Spinal cord (tissue), 10 donors: ENCODE results near the gene TMEM26. TPM values are rescaled to one million over a fixed set of nuclear protein-coding genes. Genes with fewer than 3 reads are reported as not detected.
"Not testable (repeated sequence)": the region's sequence is repeated elsewhere in the genome, so short reads cannot be mapped to it uniquely, and the experiment has no call there.

Source experiments
- DNase-seq, 6 donors: peaks; one replicate each; pipeline versions ENCODE4 v3.0.0 to v3.0.0-alpha.2; 2013 to 2015; ENCODE audit warnings: low spot score in 6 of 6, low read depth in 4 of 6
- H3K27ac ChIP-seq: one replicate; pipeline ENCODE4 v1.5.1; 2013; ENCODE audit warnings: low read depth, low read length, control low read depth
- H3K27me3 ChIP-seq: one replicate; pipeline ENCODE4 v1.6.1; 2013; ENCODE audit warnings: low read length; ENCODE audit not compliant: control insufficient read depth, insufficient read depth
- H3K36me3 ChIP-seq: one replicate; pipeline ENCODE4 v1.6.1; 2013; ENCODE audit warnings: low read length; ENCODE audit not compliant: control insufficient read depth, insufficient read depth
- H3K4me1 ChIP-seq: one replicate; pipeline ENCODE4 v1.6.1; 2013; ENCODE audit warnings: low read length; ENCODE audit not compliant: control insufficient read depth, insufficient read depth
- H3K4me3 ChIP-seq: one replicate; pipeline ENCODE4 v1.5.1; 2013; ENCODE audit warnings: low read depth, low read length, control low read depth
- H3K9me3 ChIP-seq: one replicate; pipeline ENCODE4 v1.6.1; 2013; ENCODE audit warnings: low read length; ENCODE audit not compliant: control insufficient read depth, insufficient read depth
- WGBS: methylation state at CpG from one replicate; pipeline ENCODE4 v1.1.5; 2013; ENCODE audit warnings: missing lambda C conversion rate; ENCODE audit not compliant: insufficient coverage; 5-methylcytosine and 5-hydroxymethylcytosine counted together
- polyA plus RNA-seq, 2 donors: library from polyadenylated mRNA; unstranded; fragments of 120-200 nt; gene quantifications; one replicate each; pipeline ENCODE4 v1.2.1, GENCODE V29; 2013; ENCODE audit not compliant: insufficient read length in 2 of 2
- total RNA-seq, 2 donors: library from RNA; depleted of rRNA in 1 of 2; stranded (reverse); fragments of 120-200 nt in 1 of 2; fragments of >200 nt in 1 of 2; gene quantifications; one replicate each; pipeline versions ENCODE4 v1.2.3 to v1.2.4, GENCODE V29; 2013 to 2014
- donor health status: healthy.

Gene TMEM26
- total and polyA plus RNA-seq, 4 donors: 1.9 to 6.0 (median 2.4) TPM

DNA sequence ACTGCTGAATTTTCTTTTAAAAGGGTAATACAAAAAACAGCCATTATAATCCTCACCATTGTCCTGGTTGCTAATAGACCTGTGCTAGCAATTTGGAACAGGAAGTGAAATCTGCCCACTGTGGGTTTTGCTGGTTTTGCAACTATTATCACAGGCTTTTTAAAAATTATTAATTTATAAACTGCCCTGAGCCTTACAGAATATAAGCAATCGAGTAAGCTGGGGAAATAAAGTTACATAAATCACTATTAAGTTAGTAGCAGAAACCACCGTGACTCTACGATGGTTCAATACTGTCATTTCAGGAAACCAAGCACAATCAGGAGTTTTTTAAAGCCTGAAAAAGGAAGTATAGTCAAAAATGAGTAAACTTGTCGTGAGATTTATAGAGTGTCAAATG lies 62.3 kb downstream of the TMEM26 start:
- whole genome bisulfite sequencing: 100% methylated on average over 1 of the region's 4 CpGs
- no peaks in the 10 kb centered on the region for H3K4me1 ChIP-seq

DNA sequence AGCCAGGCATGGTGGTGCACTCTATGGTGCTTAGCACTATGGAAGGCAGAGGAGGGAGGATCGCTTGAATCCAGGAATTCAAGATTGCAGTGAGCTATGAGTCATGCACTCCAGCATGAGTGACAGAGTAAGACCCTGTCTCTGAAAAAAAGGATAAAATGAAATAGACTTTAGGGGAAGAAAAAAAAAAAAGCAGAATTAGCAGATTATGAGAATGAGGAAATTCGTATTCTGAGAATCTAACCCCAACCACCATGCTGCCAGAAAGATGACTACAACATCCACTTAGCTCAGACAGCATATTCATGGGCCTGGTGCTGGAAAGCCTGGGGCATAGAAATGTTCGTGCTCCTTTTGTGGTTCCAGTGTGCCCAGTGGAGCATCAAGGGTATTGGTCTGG lies 63.3 kb downstream of the TMEM26 start:
- H3K9me3 ChIP-seq: no peaks in the 10 kb centered on the region
- no peak overlapping the region for H3K27ac ChIP-seq
- DNase-seq: no peak
- 73% methylated on average over 2 of the region's 3 CpGs for WGBS
- H3K27me3 ChIP-seq: no peaks in the 10 kb centered on the region
- H3K4me1 ChIP-seq: no peaks in the 10 kb centered on the region
- no peaks in the 10 kb centered on the region for H3K36me3 ChIP-seq
- H3K4me3 ChIP-seq: no peak overlapping the region

More for the DNA sequence above, 62.3 kb downstream of the TMEM26 start:
- H3K27ac ChIP-seq: no peak overlapping the region
- H3K9me3 ChIP-seq: no peaks in the 10 kb centered on the region
- DNase-seq: no peak
- H3K4me3 ChIP-seq: no peak overlapping the region
- H3K27me3 ChIP-seq: no peaks in the 10 kb centered on the region
- no peaks in the 10 kb centered on the region for H3K36me3 ChIP-seq

DNA sequence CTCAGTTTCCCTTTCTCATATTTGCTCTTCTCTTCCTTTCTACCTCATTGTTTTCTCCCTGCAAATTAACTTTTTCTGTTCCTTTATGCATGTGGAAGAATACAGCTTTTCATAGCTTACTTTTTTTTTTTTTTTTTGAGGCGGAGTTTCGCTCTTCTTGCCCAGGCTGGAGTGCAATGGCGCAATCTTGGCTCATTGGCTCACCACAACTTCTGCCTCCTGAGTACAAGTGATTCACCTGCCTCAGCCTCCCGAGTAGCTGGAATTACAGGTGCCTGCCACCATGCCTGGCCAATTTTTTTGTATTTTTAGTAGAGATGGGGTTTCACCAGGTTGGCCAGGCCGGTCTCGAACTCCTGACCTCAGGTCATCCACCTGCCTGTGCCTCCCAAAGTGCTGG lies 64.2 kb downstream of the TMEM26 start:
- H3K27me3 ChIP-seq, DNase-seq, H3K4me3 ChIP-seq, H3K9me3 ChIP-seq, H3K27ac ChIP-seq, H3K4me1 ChIP-seq, H3K36me3 ChIP-seq: not testable (repeated sequence)
- WGBS: 100% methylated on average over 2 of the region's 6 CpGs

DNA sequence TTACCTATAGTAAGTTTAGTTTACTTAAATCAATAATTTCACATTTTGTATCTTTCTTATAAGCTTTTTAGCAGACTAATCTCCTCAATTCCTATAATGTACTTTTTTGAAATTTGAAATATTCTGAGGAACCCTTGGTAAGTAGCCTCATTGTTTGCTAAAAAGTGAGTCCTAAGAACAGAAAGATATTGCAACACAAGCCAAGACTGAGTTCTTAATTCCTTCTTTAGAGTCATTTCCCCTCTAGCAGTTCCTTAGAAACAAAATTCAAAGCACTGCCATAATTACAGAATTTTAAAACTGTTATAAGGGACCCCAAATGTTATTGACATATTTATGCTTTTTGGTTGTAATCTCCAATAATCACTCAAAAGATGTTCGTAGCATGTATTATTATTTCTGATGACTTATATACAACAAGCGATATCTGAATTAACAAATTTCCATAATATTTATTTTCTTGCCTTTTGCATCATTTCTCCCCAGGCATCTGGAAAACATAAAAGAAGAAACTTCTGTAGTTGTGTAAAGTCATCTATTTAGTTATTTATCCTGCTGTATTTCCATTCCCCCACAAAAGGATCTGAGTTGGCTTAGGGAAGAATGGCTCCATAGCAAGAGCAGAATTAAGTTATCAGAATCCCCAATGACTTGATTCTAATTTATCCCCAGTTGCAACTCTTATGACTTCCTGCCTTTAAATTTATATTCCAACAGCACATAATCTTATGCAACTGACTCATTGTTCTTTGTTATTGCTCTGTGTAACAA lies 67.8 kb downstream of the TMEM26 start:
- no peaks in the 10 kb centered on the region for H3K36me3 ChIP-seq
- no peak for DNase-seq
- no peak overlapping the region for H3K27ac ChIP-seq
- no peaks in the 10 kb centered on the region for H3K9me3 ChIP-seq
- no peaks in the 10 kb centered on the region for H3K27me3 ChIP-seq
- no peaks in the 10 kb centered on the region for H3K4me1 ChIP-seq
- WGBS: no CpG with 5 or more reads among the region's 2 CpGs
- no peak overlapping the region for H3K4me3 ChIP-seq

DNA sequence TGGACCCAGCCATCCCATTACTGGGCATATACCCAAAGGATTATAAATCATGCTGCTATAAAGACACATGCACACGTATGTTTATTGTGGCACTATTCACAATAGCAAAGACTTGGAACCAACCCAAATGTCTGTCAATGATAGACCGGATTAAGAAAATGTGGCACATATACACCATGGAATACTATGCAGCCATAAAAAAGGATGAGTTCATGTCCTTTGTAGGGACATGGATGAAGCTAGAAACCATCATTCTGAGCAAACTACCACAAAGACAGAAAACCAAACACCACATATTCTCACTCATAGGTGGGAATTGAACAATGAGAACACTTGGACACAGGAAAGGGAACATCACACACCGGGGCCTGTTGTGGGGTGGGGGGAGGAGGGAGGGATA lies 72.0 kb downstream of the TMEM26 start:
- not testable (repeated sequence) for H3K27me3 ChIP-seq, H3K9me3 ChIP-seq, H3K4me1 ChIP-seq, DNase-seq, H3K4me3 ChIP-seq, H3K27ac ChIP-seq, H3K36me3 ChIP-seq
- no CpG with 5 or more reads among the region's 3 CpGs for WGBS

DNA sequence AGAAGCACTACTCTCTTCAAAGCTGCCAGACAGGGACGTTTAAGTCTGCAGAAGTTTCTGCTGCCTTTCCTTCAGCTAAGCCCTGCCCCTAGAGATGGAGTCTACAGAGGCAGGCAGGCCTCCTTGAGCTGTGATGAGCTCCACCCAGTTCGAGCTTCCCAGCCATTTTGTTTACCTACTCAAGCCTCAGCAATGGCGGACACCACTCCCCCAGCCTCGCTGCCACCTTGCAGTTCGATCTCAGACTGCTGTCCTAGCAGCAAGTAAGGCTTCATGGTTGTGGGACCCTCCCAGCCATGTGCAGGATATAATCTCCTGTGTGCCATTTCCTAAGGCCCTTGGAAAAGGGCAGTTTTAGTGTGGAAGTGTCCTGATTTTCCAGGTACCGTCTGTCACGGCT lies 74.3 kb downstream of the TMEM26 start:
- 95% methylated on average over 7 of the region's 7 CpGs for WGBS
- no peak overlapping the region for H3K4me3 ChIP-seq
- DNase-seq: no peak
- H3K4me1 ChIP-seq: no peaks in the 10 kb centered on the region
- no peaks in the 10 kb centered on the region for H3K36me3 ChIP-seq
- no peak overlapping the region for H3K27ac ChIP-seq
- peaks cover 2% of the 10 kb centered on the region for H3K9me3 ChIP-seq
- no peaks in the 10 kb centered on the region for H3K27me3 ChIP-seq

DNA sequence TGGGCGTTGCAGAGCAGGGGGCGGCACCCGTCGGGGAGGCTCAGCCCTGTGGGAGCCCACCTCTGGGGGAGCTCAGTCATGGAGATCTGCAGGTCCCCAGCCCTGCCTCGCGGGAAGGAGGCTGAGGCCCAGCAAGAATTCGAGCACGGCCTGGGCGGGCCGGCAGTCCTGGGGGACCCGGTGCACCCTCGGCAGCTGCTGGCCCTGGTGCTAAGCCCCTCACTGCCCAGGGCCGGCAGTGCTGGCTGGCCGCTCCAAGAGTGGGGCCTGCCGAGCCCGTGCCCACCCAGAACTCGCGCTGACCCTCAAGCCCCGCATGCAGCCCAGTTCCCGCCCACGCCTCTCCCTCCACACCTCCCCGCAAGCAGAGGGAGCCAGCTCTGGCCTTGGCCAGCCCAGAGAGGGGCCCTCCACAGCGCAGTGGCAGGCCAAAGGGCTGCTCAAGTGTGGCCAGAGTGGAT lies 76.2 kb downstream of the TMEM26 start:
- Histone ChIP-seq H3K27ac (no peak overlapping the region), H3K4me3 (no peak overlapping the region), H3K9me3 (peaks cover 2% of the 10 kb centered on the region), H3K36me3 (no peaks in the 10 kb centered on the region), H3K4me1 (no peaks in the 10 kb centered on the region), H3K27me3 (no peaks in the 10 kb centered on the region)
- DNase-seq: no peak
- WGBS: 96% methylated on average over 23 of the region's 23 CpGs

DNA sequence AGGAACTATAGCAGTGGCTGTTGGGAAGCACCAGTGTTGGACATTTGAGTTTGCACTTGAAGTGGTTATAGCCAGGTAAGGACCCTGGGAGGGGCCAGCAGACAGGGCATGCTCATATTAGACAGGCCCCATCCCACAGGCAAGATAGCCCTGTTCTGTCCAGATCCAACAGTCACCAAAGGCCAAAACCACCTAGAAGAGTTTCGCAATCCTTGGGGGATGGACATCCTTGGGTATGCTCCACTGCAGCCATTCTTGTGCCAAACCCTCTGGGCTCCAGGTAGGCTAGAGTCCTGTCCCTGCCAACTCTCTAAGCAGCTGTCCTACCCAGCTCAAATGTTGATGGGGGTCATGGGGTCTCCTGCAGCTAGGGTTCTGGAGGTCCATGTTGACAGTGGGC lies 76.8 kb downstream of the TMEM26 start:
- Histone ChIP-seq H3K36me3 (no peaks in the 10 kb centered on the region), H3K4me1 (no peaks in the 10 kb centered on the region), H3K9me3 (peaks cover 2% of the 10 kb centered on the region), H3K27ac (no peak overlapping the region), H3K4me3 (no peak overlapping the region), H3K27me3 (no peaks in the 10 kb centered on the region)
- 100% methylated on average over 1 of the region's 1 CpG for WGBS
- no peak for DNase-seq

DNA sequence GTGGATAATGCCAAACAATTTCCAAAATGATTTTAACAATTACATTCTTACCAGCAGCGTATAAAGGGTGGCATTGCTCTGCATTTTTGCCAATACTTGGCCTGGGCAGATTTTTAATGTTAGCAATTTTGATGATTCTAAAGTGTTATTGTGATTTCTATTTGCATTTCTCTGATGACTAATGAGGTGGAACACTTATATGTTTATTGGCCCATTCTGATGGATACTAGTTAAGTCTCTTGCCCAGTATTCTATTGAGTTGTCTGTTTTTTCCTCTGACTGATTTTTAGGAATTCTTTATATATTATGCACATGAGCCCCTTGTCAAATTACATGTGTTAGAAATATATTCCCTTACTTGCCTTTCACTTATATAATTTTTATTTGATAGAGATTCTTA lies 86.8 kb downstream of the TMEM26 start:
- DNase-seq: no peak
- no peak overlapping the region for H3K4me3 ChIP-seq
- no peaks in the 10 kb centered on the region for H3K9me3 ChIP-seq
- no peaks in the 10 kb centered on the region for H3K4me1 ChIP-seq
- no peaks in the 10 kb centered on the region for H3K36me3 ChIP-seq
- no peaks in the 10 kb centered on the region for H3K27me3 ChIP-seq
- no CpG with 5 or more reads among the region's 1 CpG for WGBS
- H3K27ac ChIP-seq: no peak overlapping the region

DNA sequence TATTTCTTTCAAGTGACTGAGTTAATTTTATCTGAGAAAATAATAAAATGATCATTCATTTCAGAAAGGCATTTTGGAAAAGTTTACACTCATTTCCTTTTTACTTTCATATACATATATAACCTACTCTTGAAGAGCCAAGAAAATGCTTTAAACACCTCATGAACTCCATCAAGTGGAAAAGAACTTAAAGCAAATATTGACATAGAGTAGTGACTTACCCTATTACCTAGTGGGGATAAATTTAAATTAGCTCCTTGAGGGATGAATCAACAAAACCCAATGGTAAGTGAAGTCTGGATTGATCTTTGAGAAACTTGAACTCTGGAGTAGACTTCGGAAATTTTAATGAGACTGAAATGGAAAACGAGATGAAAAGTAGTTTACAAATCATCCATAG lies 88.6 kb downstream of the TMEM26 start:
- H3K4me1 ChIP-seq: no peaks in the 10 kb centered on the region
- 100% methylated on average over 2 of the region's 2 CpGs for WGBS
- no peak overlapping the region for H3K27ac ChIP-seq
- DNase-seq: no peak
- no peaks in the 10 kb centered on the region for H3K36me3 ChIP-seq
- no peak overlapping the region for H3K4me3 ChIP-seq
- H3K27me3 ChIP-seq: no peaks in the 10 kb centered on the region
- no peaks in the 10 kb centered on the region for H3K9me3 ChIP-seq
